ENCODE data around the gene BCAS3.

BCAS3 gene

GRCh38 chr17:61175298-61176142, 497.9 kb downstream of the BCAS3 start:
- DNase-seq: no peak

DNA sequence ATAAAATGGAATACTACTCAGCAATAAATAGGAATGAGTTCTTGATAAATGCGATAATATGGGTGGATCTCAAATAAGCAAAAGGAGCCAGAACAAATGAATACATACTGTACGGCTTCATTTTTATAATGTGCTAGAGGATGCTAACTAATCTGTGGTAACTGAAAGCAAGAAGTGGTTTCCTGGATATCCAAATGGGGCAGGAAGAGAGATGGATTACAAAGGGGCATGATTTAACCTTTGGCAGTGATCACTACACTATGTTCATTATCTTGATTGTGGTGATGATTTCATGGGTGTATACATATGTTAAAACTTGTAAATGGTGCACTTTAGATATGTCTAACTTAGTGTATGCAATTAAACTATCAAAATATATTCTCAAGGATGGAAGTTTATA, 499.7 kb downstream of the BCAS3 start:
- DNase-seq: no peak

GRCh38 chr17:61178284-61178683, 500.6 kb downstream of the BCAS3 start:
- no peak for DNase-seq

- DNase-seq: no peak
These were observed 501.7 kb downstream of the BCAS3 start for GRCh38 chr17:61179380-61179806.

- no peak for DNase-seq
These were observed 506.1 kb downstream of the BCAS3 start for GRCh38 chr17:61183793-61184192.

GRCh38 chr17:61185385-61185784, 507.7 kb downstream of the BCAS3 start:
- no peak for DNase-seq

GRCh38 chr17:61187038-61187437, 509.4 kb downstream of the BCAS3 start:
- DNase-seq: no peak

DNA sequence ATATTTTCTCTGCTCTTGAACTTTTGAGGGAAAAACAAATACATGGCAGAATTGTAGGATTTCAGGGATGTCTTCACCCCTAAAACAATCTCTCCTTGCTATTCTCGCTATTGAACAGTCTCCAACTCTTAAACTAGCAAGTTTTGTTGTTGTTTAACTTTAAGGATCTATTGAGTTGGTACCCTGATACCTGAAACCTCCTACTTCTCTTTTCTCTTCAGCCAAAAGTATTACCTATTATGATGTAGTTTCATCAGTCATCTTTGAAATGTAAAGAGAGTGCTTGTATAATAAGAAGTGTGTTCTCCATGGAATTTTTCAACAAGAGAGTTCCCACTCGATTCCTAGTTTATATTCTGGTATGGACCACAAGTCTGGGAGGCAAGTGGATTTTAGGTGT, 510.4 kb downstream of the BCAS3 start:
- no peak for DNase-seq

GRCh38 chr17:61189968-61190367, 512.3 kb downstream of the BCAS3 start:
- DNase-seq: no peak

- DNase-seq: no peak
These were observed 518.7 kb downstream of the BCAS3 start for GRCh38 chr17:61196302-61196704.

DNA sequence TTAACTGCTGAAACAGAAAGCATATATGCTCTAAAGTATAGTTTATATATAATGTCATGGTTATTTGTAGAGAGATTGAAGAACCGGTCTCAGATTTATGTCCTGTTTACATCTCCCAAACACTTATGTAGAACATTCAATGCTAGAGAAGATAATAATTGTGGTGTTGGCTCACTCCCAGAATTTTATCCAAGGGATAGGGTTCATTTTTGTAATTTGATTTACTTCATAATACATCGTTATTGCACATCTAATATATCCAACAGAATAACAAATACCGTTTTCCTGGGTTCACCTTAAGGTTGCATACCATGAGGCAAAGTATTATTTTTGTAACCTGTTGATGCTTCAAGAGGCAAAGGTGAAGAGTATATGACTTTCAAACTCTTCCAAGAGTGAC, 519.1 kb downstream of the BCAS3 start:
- no peak for DNase-seq

DNA sequence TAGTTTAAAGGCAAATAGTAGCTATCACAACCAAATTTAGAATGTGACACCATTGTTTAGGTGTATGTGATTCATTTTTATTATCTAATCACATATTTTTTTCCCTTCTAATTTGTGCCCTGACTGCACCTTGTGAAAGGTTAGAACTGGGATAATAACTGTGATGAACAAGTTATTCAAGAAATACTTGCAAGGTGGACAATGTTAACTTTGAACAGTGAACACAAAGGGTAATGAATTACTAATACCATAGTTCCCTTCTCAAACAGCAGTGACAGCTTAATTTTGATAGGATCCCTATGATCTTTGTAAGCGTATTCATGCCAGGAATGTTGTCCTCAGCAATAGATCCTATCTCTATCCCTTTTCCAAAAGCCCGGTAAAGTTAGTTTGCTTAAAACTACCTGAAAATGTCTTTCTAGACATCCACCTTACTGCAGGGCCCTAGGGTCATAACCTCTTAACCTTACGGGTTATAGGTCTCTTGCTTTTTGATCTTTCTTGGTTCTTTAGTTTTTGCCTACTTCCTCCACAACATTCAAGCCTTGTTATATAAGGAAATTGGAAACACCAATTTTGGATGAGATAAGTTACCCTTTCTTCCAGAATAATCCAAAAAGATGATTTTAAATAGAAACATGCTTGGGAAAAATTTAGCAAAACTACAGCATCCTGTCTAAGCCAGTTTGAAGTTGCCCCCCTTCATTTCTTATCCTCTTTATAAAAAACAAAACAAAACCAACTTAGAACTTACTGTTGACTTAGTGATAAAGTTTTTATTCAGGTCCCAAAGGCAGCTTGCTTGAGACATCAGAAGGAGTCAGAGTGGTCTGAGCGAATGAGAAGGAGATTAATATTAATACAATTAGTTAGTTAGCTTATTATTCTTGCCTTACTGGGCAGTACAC, 522.0 kb downstream of the BCAS3 start:
- no peak for DNase-seq

DNA sequence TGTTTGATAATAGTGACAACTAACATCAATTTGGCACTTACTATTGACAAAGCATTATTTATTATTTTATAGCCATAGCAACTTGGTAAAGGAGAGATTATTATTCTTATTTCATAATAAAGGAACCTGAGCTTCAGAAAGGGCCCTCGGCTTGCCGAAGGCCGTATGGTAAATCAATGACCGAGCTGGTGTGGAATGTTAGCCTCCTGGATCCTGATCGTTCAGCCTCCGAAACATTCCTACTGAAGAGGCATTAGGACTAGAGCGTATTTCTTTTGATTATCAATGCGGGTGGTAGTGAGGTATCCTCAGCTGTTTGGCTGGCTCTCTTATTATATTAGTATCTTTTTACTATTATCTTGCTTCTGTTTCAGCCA, 522.7 kb downstream of the BCAS3 start:
- no peak for DNase-seq

GRCh38 chr17:61201211-61201610, 523.6 kb downstream of the BCAS3 start:
- no peak for DNase-seq

DNA sequence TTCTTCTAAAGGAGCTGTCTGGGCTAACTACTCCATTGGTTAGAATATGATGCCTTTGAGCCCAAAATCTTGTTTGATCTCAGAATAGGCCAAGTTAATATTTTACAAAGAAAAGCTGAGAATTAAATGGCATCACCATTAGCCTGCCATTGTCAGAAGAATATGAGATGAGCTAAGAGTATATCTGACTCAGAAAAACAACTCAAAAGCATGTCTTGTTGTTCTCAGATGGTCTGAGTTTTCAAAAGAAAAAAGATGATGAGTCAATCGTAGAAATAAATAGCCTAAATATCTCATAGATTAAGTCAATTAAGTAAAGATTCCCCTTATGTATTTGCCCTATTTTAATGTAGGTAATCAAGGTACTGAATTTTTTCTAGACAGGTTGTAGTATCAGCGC, 524.9 kb downstream of the BCAS3 start:
- DNase-seq: no peak

- DNase-seq: no peak
These were observed 526.0 kb downstream of the BCAS3 start for GRCh38 chr17:61203671-61204131.

DNA sequence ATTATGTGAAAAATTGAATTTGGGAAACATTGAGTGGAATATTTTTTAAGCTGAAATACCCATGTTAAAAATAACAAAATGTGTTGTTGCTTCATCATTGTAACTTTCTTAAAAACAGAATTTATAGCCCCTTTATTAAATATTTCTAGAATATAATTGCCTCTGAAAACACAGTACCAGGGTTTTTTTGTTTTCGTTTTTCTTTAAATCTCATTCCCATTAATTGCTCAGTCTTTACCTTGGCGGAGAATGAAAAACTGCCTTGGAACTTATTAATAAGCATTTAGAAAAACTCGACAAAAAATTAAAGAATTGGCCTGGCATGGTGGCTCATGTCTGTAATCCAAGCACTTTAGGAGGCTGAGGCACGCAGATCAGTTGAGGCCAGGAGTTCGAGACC, 526.8 kb downstream of the BCAS3 start:
- DNase-seq: no peak

DNA sequence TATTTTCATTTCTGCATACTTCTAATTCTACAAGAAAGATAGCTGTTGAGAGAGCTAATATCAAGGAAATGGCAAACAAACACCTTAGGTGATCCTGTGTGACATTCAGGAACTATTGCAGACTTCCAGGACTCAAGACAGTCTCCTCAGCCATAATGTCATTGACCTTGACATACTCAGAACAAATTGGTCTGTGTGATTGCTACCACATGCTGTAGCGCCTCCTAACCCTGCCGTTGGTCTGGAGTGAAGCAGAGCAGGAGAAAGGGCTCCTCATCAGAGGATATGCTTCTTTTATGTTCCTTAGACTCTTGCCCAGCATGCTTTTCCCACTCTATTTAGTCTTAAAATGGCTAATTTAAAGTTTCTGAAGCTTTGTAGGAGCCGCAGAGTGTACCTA, 527.8 kb downstream of the BCAS3 start:
- DNase-seq: no peak

GRCh38 chr17:61205931-61206330, 528.3 kb downstream of the BCAS3 start:
- no peak for DNase-seq

- DNase-seq: no peak
These were observed 529.3 kb downstream of the BCAS3 start for GRCh38 chr17:61206922-61207321.

- DNase-seq: no peak
These were observed 530.9 kb downstream of the BCAS3 start for GRCh38 chr17:61208301-61209105.

GRCh38 chr17:61209106-61209439, 531.4 kb downstream of the BCAS3 start:
- DNase-seq: no peak

- no peak for DNase-seq
These were observed 531.9 kb downstream of the BCAS3 start for GRCh38 chr17:61209525-61209924.

Data from activated CD4-positive, alpha-beta T cell treated with anti-CD3 and anti-CD28 coated beads, Interleukin-2, amount 50 U/mL, for 16 hours (primary cell).